Measurements from ENCODE around the gene PTK7.

PTK7 gene

DNA sequence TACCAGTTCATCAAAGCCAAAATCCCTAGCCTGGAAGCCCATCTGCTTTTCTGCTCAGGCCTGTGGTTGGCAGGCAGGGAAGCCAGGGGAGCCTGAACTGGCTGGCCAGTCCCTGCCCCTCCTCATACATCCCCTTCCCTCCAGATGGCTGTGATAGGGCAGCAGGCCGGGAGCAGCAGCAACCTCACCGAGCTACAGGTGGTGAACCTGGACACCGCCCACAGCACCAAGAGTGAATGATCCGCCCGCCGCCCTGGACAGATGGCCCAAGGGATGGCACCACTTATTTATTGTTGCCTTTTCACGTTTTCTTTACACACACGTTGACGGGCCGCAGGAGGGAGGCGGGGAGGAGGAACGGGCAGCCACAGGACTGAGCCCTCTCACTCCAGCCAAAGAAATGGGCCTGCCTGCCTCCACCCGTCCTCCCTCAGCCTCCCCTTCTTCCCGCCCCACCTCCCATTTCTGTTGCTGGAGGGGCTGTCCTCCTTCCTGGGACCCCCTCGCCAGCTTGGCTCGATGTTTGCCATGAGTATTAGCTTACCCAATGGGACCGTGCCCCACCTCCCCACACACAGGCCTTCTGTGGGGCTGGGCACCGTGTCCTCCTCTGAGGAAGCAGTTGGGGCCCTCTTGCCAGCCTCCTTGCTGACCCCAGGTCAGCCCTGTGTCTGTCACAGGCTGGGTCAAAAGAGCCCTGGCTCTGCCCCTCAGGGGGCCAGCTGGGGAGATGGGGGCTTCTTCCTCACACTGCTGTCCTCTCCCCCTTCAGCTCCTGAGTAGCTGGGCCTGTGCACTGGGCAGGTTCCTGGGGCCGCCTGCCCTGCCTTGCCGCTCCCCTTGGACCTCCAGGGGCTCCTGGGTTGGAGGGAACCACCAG, 103.1 kb downstream of the PTK7 start:
- no peaks in the 10 kb centered on the region for H3K9me3 ChIP-seq (ENCODE audit: low read length)

DNA sequence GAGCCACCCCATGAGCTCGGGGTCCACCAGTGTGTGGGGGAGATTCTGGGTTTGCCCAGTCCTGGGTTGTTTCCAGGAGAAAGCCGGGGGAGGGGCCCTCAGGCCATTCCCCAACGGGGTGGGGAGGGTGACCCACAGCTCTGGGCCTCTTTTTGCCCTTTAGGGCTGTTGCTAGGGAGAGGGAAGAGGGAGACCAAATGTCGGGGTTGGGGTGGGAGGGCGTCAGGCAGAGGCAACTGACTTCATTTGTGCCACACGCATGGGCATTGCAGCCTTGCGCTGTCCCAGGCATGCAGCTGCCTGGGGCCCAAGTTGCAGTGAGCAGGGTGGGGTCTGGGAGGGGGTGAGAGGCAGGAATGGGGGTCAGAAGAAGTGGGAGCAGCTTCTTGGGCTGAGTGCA, 103.9 kb downstream of the PTK7 start:
- H3K36me3 ChIP-seq (ENCODE audit: insufficient read depth, low read length), result peaks cover 58% of the 10 kb centered on the region
- no peak overlapping the region for H3K27ac ChIP-seq (ENCODE audit: low read depth, low read length)
- no peaks in the 10 kb centered on the region for H3K27me3 ChIP-seq (ENCODE audit: control insufficient read depth in 1 of 2, insufficient read depth in 2 of 2, low read length in 2 of 2)
- peaks cover 33% of the 10 kb centered on the region for H3K4me1 ChIP-seq (ENCODE audit: insufficient read depth, low read length)
- H3K9ac ChIP-seq (ENCODE audit: low read length), result no peak overlapping the region
- no peak overlapping the region for H3K4me3 ChIP-seq (ENCODE audit: low read depth in 1 of 2, low read length in 2 of 2)
- no peaks in the 10 kb centered on the region for H3K9me3 ChIP-seq (ENCODE audit: low read length)

More for the DNA sequence above, 103.1 kb downstream of the PTK7 start:
- Histone ChIP-seq H3K27me3 (ENCODE audit: control insufficient read depth in 1 of 2, insufficient read depth in 2 of 2, low read length in 2 of 2) (no peaks in the 10 kb centered on the region), H3K4me1 (ENCODE audit: insufficient read depth, low read length) (peaks cover 40% of the 10 kb centered on the region), H3K36me3 (ENCODE audit: insufficient read depth, low read length) (peaks cover 58% of the 10 kb centered on the region), H3K9ac (ENCODE audit: low read length) (no peak overlapping the region), H3K4me3 (ENCODE audit: low read depth in 1 of 2, low read length in 2 of 2) (no peak overlapping the region), H3K27ac (ENCODE audit: low read depth, low read length) (peak overlapping the region; percentile 31)

DNA sequence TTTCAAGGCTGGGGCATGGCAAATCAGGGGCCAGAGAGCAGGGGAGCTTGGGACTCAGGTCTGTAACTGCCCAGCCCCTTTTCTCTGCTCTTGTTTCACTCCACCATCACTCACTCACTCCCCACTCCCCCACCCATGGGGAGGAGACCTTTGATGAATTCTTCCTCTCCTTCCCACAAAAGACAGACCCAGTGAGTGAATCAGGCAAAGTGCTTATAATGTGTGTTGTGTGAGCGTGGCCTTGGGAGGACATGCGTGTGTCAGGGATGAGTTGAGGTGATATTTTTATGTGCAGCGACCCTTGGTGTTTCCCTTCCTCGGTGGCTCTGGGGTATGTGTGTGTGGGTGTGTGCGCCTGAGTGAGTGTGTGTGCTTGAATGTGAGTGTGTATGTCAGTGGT, 104.9 kb downstream of the PTK7 start:
- Histone ChIP-seq H3K9ac (ENCODE audit: low read length) (no peak overlapping the region), H3K27me3 (ENCODE audit: control insufficient read depth in 1 of 2, insufficient read depth in 2 of 2, low read length in 2 of 2) (no peaks in the 10 kb centered on the region), H3K4me1 (ENCODE audit: insufficient read depth, low read length) (peaks cover 24% of the 10 kb centered on the region), H3K9me3 (ENCODE audit: low read length) (no peaks in the 10 kb centered on the region), H3K4me3 (ENCODE audit: low read depth in 1 of 2, low read length in 2 of 2) (no peak overlapping the region), H3K27ac (ENCODE audit: low read depth, low read length) (no peak overlapping the region), H3K36me3 (ENCODE audit: insufficient read depth, low read length) (peaks cover 58% of the 10 kb centered on the region)

DNA sequence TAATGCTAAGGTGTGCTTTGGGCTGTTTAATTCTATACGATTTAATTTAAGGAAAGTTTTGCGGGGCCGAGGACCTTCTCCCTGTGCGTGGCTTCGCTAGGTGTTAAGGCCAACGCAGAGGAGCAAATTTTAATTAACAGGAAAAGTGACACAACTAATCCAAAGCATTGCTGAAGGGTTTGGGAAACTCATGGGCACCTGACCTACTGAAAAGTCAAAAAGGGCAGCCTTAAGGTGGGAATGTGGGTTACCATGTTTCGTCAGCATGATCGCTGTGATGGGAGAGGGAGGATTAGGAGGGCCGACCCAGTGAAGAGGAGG, 105.5 kb downstream of the PTK7 start:
- no peaks in the 10 kb centered on the region for H3K27me3 ChIP-seq (ENCODE audit: control insufficient read depth in 1 of 2, insufficient read depth in 2 of 2, low read length in 2 of 2)
- peaks cover 58% of the 10 kb centered on the region for H3K36me3 ChIP-seq (ENCODE audit: insufficient read depth, low read length)
- H3K4me3 ChIP-seq (ENCODE audit: low read depth in 1 of 2, low read length in 2 of 2), result peak overlapping the region; percentile 52 to 83
- peak overlapping the region; percentile 73 for H3K27ac ChIP-seq (ENCODE audit: low read depth, low read length)
- no peaks in the 10 kb centered on the region for H3K9me3 ChIP-seq (ENCODE audit: low read length)
- peaks cover 18% of the 10 kb centered on the region for H3K4me1 ChIP-seq (ENCODE audit: insufficient read depth, low read length)
- H3K9ac ChIP-seq (ENCODE audit: low read length), result peak overlapping the region; percentile 17

DNA sequence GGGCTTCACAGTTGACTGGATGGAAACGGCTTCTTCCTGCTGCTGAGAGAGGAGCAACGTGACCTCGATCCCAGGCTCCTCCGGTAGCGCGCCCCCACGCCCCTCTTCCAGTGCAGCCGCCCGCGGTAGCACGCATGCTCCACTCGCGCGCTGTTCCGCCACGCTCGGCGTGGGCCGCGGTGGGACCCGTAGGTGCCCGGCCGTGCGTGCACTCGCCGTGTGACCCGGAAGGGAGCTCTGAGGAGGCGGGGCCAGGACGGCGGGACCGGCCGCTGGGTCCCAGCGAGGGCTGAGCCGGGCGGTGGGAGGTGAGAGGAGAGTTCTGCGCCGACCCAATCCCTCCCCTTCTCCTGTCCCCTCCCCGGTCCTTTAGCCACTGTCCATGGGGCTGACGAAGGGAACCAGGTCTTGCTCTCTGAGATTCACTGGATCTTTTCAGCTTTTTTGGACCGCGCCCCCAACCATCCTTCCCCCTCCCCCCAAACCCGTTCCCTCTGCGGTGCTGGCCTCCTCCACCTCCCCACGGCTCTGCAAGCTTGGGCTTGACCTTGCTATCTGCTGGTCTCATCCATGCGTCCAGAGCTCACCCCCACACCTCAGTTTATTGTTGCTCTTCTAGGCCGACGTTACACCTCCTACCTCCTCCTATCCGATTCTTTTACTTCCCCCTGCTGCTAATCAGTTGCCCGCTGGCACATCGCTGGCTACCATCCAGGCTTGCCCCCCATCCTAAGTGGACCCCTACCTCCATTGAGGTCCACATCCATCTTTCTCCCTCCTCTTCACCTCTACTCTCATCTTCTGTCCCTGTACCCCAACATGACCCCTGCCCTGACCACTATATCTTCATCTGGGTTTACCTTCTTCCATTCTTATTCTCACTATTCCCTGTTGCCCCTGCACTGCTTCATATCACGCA, 106.1 kb downstream of the PTK7 start, which contains the start of gene CUL9:
TSS of gene CUL9 (plus strand) at position 255 of the 919 bp plus-strand sequence. CDS start 2,115 bp downstream, outside the sequence.
- Histone ChIP-seq H3K27me3 (ENCODE audit: control insufficient read depth in 1 of 2, insufficient read depth in 2 of 2, low read length in 2 of 2) (no peaks in the 10 kb centered on the region), H3K4me1 (ENCODE audit: insufficient read depth, low read length) (peaks cover 18% of the 10 kb centered on the region), H3K36me3 (ENCODE audit: insufficient read depth, low read length) (peaks cover 58% of the 10 kb centered on the region), H3K4me3 (ENCODE audit: low read depth in 1 of 2, low read length in 2 of 2) (peak within 1 kb of the TSS; percentile 52 to 83), H3K9me3 (ENCODE audit: low read length) (no peaks in the 10 kb centered on the region), H3K27ac (ENCODE audit: low read depth, low read length) (peak within 1 kb of the TSS; percentile 73), H3K9ac (ENCODE audit: low read length) (peak within 1 kb of the TSS; percentile 45)

DNA sequence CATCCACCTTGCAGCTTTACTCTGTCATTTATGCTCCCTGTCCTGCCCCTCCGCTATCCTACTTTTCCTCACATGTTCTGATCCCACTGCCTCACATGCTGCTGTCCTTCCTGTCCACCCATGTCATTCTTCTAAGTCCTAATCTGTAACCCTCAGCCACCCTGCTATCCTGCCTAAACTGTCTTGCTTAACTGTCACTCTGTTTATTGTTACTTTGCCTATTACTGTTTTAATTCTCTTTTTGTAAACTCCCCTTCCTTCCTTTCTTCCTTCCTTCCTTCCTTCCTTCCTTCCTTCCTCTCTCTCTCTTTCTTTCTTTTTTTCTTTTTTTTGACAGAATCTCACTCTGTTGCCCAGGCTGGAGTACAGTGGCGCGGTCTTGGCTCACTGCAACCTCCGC, 107.3 kb downstream of the PTK7 start:
- Histone ChIP-seq H3K4me3 (ENCODE audit: low read depth in 1 of 2, low read length in 2 of 2) (no peak overlapping the region), H3K9ac (ENCODE audit: low read length) (no peak overlapping the region), H3K36me3 (ENCODE audit: insufficient read depth, low read length) (peaks cover 61% of the 10 kb centered on the region)

DNA sequence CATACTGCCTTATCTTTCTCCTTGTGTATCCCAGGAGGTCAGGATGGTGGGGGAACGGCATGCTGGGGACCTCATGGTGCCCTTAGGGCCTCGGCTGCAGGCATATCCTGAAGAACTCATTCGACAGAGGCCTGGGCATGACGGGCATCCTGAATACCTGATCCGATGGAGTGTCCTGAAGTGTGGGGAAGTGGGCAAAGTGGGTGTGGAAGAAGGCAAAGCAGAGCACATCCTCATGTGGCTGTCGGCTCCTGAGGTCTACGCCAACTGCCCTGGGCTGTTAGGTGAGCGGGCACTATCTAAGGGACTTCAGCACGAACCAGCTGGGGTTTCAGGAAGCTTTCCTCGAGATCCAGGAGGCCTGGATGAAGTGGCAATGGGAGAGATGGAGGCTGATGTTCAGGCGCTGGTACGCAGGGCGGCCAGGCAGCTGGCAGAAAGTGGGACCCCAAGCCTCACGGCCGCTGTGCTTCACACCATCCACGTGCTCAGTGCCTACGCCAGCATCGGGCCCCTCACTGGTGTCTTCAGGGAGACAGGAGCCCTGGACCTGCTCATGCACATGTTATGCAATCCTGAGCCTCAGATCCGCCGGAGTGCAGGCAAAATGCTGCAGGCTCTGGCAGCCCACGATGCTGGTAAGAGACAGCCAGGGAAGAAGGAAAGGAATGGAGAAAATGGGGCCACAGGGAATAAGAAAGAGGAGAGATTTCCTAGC, 108.3 kb downstream of the PTK7 start:
- Histone ChIP-seq H3K4me3 (ENCODE audit: low read depth in 1 of 2, low read length in 2 of 2) (no peak overlapping the region), H3K9ac (ENCODE audit: low read length) (no peak overlapping the region), H3K4me1 (ENCODE audit: insufficient read depth, low read length) (peaks cover 18% of the 10 kb centered on the region), H3K27me3 (ENCODE audit: control insufficient read depth in 1 of 2, insufficient read depth in 2 of 2, low read length in 2 of 2) (no peaks in the 10 kb centered on the region), H3K27ac (ENCODE audit: low read depth, low read length) (no peak overlapping the region), H3K9me3 (ENCODE audit: low read length) (no peaks in the 10 kb centered on the region), H3K36me3 (ENCODE audit: insufficient read depth, low read length) (peaks cover 57% of the 10 kb centered on the region)

More for the DNA sequence above, 107.3 kb downstream of the PTK7 start:
- no peak overlapping the region for H3K27ac ChIP-seq (ENCODE audit: low read depth, low read length)
- no peaks in the 10 kb centered on the region for H3K27me3 ChIP-seq (ENCODE audit: control insufficient read depth in 1 of 2, insufficient read depth in 2 of 2, low read length in 2 of 2)
- no peaks in the 10 kb centered on the region for H3K9me3 ChIP-seq (ENCODE audit: low read length)
- peaks cover 18% of the 10 kb centered on the region for H3K4me1 ChIP-seq (ENCODE audit: insufficient read depth, low read length)

DNA sequence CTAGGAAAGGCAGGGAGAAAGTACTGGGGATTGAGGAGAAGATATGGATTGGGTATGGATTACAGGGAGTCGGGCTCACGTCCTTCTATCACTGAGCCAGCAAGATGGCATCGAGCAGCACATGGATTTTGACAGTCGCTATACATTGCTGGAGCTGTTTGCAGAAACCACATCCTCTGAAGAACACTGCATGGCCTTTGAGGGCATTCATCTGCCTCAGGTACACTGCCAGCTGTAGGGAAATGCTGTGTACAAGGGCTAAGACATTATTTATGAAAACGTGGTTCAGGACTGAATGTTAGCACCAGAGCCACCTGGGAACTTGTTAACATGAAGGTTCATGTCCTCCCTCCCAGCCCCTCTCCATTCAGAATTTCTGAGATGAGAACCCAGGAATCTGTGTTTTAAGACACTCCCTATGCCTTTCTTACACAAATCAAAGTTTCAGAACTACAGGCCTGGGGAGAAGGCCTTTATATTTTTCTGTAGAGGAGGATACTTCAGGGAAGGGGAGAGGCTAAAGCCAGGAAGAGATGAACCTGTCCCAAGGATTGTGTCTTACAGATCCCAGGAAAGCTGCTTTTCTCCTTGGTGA, 109.4 kb downstream of the PTK7 start:
- Histone ChIP-seq H3K4me1 (ENCODE audit: insufficient read depth, low read length) (peaks cover 18% of the 10 kb centered on the region), H3K9ac (ENCODE audit: low read length) (no peak overlapping the region), H3K9me3 (ENCODE audit: low read length) (no peaks in the 10 kb centered on the region), H3K27ac (ENCODE audit: low read depth, low read length) (no peak overlapping the region), H3K4me3 (ENCODE audit: low read depth in 1 of 2, low read length in 2 of 2) (no peak overlapping the region), H3K27me3 (ENCODE audit: control insufficient read depth in 1 of 2, insufficient read depth in 2 of 2, low read length in 2 of 2) (no peaks in the 10 kb centered on the region), H3K36me3 (ENCODE audit: insufficient read depth, low read length) (peaks cover 51% of the 10 kb centered on the region)

DNA sequence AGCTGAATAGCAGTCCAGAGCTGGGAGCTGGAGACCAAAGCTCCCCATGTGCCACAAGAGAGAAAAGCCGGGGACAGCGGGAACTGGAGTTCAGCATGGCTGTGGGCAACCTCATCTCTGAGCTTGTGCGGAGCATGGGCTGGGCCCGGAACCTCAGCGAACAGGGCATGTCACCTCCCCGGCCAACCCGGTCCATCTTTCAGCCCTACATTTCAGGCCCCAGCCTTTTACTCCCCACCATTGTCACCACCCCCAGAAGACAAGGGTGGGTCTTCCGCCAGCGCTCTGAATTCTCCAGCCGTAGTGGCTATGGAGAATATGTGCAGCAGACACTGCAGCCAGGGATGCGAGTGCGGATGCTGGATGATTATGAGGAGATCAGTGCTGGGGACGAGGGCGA, 109.9 kb downstream of the PTK7 start:
- Histone ChIP-seq H3K27ac (ENCODE audit: low read depth, low read length) (no peak overlapping the region), H3K9ac (ENCODE audit: low read length) (no peak overlapping the region), H3K36me3 (ENCODE audit: insufficient read depth, low read length) (peaks cover 46% of the 10 kb centered on the region), H3K4me3 (ENCODE audit: low read depth in 1 of 2, low read length in 2 of 2) (no peak overlapping the region), H3K4me1 (ENCODE audit: insufficient read depth, low read length) (peaks cover 18% of the 10 kb centered on the region), H3K27me3 (ENCODE audit: control insufficient read depth in 1 of 2, insufficient read depth in 2 of 2, low read length in 2 of 2) (no peaks in the 10 kb centered on the region), H3K9me3 (ENCODE audit: low read length) (no peaks in the 10 kb centered on the region)

DNA sequence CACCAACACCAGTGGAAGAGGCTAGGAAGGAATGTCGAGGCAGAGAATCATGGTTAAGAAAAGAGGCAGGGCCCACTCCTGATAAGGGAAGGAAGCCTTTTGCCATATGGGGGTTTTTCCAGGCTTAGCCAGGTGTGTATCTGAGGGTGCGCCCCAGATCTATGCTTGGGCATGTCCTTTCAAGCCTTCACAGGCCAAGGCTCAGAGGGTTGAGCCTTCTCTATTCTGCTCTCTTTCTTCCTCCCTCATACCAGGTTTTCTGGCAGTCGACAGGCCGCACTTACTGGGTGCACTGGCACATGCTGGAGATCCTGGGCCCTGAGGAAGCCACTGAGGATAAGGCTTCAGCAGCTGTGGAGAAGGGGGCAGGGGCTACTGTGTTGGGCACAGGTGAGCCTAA, 110.6 kb downstream of the PTK7 start:
- Histone ChIP-seq H3K27ac (ENCODE audit: low read depth, low read length) (no peak overlapping the region), H3K4me3 (ENCODE audit: low read depth in 1 of 2, low read length in 2 of 2) (no peak overlapping the region), H3K36me3 (ENCODE audit: insufficient read depth, low read length) (peaks cover 45% of the 10 kb centered on the region), H3K4me1 (ENCODE audit: insufficient read depth, low read length) (peaks cover 14% of the 10 kb centered on the region), H3K9me3 (ENCODE audit: low read length) (no peaks in the 10 kb centered on the region), H3K9ac (ENCODE audit: low read length) (no peak overlapping the region), H3K27me3 (ENCODE audit: control insufficient read depth in 1 of 2, insufficient read depth in 2 of 2, low read length in 2 of 2) (no peaks in the 10 kb centered on the region)

DNA sequence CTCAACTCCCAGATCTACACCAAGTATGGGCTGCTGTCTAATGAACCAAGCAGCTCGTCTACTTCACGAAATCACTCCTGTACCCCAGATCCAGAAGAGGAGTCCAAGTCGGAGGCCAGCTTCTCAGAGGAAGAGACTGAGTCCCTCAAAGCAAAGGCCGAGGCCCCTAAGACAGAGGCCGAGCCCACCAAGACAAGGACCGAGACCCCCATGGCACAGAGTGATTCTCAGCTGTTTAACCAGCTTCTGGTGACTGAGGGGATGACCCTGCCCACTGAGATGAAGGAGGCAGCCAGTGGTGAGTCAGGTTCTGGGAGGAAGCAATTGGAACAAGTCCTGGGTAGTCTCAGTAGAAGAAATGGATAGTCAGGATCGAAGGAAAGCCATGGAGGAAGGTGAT, 111.7 kb downstream of the PTK7 start:
- H3K36me3 ChIP-seq (ENCODE audit: insufficient read depth, low read length), result peaks cover 47% of the 10 kb centered on the region
- no peak overlapping the region for H3K9ac ChIP-seq (ENCODE audit: low read length)
- H3K4me3 ChIP-seq (ENCODE audit: low read depth in 1 of 2, low read length in 2 of 2), result no peak overlapping the region
- H3K27me3 ChIP-seq (ENCODE audit: control insufficient read depth in 1 of 2, insufficient read depth in 2 of 2, low read length in 2 of 2), result no peaks in the 10 kb centered on the region
- H3K4me1 ChIP-seq (ENCODE audit: insufficient read depth, low read length), result peaks cover 9% of the 10 kb centered on the region
- H3K27ac ChIP-seq (ENCODE audit: low read depth, low read length), result no peak overlapping the region
- no peaks in the 10 kb centered on the region for H3K9me3 ChIP-seq (ENCODE audit: low read length)
